Measurements from ENCODE around the gene IFNL1.

DNA sequence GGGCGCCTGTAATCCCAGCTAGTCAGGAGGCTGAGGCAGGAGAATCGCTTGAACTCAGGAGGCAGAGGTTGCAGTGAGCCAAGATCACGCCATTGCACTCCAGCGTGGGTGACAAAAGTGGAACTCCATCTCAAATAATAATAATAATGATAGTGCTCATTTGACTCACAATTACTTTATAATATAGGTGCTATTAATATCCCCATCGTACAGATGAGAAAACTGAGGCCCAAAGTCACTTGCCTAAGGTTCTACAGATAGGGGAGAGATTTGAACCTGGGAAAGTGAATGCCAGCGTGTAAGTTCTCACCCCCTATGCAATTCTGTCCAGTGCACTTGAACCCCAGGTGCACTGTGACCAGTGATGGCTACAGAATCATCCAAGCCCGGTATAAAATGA lies 33.7 kb downstream of the IFNL1 start:
- TF ChIP-seq CTCF (IDR thresholded peaks at IDR 0.05; ENCODE audit: low read depth, low read length, poor library complexity, severe bottlenecking) (no peak), EZH2phosphoT487 (IDR thresholded peaks at IDR 0.05; ENCODE audit: borderline replicate concordance, low read length) (no peak)

Data from DOHH2 (cell line).